Dermis microvascular lymphatic vessel endothelial cell (primary cell): Measurements from ENCODE around the gene SF1. TPM values are rescaled to one million over a fixed set of nuclear protein-coding genes. Genes with fewer than 3 reads are reported as not detected.

Experiments
- DNase-seq, 2 donors: peaks; one replicate each; pipeline versions ENCODE4 v3.0.0 to v3.0.0-alpha.2; 2010; ENCODE audit warnings: low read depth in 2 of 2
- total RNA-seq: library from RNA; depleted of rRNA; stranded (reverse); fragments of >200 nt; gene quantifications from 2 replicates; pipeline ENCODE4 v1.2.1, GENCODE V29; 2014

The SF1 gene
- total RNA-seq, 1 donor from 2014 or later: 44.4 TPM

DNA sequence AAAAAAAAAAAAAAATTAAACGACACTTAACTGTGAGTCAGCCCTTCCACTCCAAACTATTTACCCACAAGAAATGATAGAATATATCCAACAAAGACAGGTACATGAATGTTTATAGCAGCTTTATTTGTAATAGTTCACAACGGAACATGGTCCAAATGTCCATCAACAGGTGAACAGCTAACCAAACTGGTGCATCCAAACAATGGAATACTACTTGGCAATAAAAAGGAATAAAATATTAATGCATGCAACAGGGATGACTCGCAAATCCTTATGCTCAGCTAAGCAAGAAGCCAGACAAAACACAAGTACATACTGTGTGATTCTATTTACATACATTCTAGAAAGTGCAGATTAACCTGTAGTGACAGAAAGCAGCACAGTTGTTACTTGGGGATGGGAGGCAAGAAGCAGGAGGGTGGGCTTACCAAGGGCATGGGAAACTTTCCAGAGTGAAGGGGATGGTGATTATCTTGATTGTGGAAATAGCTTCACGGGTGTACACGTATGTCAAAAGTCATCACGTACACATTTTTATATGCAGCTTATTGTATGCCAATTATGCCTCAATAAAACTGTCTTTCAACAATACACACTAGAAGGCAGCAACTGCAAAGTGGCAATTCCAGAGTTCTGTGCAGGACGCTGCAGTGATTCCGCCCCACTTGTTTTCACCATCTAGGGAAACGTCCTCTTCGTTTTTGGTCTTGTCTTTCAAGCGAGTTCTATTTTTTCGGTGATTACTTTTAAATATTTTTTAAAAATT, 6.7 kb upstream of the SF1 start:
- no peak for DNase-seq

DNA sequence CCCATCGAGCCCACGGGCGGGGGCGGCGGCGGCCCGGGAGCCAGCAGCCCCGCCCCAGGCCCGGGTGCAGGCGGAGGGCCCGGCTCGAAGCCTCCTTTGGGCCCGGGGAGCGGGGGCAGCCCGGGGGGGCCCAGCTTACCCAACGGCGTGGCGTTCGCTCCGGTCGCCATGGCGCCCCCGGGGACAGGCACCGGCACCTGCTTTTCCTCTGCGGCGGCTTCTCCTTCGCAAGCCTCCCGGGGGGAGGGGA, 194 bp downstream of the SF1 start:
- no peak for DNase-seq

DNA sequence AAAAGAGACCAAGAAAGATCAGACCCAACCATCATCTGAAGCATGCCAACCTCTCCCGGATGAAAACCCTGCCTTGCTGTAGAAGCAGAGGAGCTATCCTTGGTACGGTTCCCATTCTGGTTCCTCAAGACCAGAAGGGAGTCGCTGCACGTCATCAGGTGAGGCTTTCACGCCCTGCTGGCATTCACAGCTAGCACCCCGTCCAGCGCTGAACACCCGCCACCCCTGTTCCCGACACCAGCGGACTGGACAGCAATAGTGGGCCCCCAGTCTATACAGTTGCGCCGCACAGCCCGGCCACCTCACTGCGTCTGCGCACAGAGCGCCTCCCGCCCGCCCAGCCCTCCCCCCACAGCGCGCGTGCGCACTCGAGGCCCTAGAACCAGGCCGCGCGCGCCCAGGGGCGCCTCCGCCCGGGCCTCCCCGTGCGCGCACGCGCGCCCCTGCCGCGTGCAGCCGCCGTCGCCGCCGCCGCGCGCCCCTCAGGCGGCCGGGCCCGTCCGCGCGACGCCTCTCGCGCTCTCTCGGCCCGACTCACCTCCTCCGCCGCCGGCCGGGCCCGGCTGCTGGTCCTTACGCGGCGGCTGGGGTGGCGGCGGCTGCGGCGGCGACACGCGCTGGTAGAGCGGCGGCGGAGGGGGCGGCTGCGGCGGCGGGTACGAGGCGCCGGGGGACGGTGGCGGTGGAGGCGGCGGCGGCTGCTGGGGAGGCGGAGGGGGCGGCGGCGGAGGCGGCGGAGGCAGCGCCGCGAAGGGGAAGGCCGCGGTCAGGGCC, 706 bp downstream of the SF1 start:
- DNase-seq: peak; percentile 47 to 83

DNA sequence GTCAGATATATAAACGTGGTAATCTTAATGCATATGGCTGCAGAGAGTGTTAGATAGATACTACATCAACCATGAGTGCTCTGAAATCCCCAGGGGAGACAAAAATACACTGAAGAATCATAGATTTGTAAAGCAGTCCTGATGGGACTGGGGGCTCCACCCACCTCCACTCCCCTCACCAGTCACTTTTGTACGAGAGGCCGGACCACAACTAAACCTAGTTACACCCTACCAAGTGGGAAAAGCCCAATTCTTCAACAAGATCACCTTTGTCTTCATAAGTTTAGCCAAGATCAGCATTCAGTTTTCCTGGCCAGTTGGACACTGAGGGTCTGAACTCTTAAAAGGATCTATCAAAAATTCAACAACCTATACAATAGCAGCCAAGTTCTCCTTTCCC, 1.5 kb downstream of the SF1 start:
- no peak for DNase-seq

DNA sequence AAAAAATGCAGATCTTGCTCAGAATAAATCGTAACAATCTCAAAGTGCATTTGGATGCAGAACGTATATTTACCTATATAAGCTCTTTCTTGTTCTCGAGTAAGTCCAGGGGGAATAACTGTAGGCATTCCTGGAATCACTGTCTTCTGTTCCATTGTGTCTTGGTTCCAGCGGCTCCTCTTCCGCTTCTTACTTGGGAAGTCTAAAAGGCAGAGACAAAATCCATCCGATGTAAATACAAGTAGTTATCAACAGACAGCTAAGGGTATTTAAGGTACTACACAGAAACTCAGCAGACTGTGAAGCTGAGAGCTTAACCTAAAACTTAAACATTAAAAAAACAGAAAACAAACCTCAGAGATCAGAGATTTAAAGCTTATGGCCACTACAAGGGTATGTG, 1.9 kb downstream of the SF1 start:
- DNase-seq: no peak

DNA sequence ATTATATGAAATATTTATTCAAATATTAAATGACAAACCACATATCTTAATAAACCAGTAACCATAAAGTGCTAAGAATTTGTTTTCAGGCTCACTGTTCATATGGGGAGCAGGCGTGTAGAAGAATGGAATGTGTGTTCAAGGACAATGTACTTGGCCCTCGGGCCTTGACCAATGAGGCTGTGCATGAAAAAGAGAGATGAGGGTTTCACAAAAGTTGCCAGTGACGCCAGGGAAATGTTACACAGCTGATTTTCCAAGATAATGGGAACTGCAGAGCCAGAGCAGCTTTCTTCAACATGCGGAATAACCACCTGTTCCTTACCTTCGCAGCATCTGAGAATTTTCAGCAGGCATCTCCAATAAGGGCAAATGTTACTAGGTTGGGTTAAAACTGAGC, 4.2 kb downstream of the SF1 start:
- DNase-seq: no peak

DNA sequence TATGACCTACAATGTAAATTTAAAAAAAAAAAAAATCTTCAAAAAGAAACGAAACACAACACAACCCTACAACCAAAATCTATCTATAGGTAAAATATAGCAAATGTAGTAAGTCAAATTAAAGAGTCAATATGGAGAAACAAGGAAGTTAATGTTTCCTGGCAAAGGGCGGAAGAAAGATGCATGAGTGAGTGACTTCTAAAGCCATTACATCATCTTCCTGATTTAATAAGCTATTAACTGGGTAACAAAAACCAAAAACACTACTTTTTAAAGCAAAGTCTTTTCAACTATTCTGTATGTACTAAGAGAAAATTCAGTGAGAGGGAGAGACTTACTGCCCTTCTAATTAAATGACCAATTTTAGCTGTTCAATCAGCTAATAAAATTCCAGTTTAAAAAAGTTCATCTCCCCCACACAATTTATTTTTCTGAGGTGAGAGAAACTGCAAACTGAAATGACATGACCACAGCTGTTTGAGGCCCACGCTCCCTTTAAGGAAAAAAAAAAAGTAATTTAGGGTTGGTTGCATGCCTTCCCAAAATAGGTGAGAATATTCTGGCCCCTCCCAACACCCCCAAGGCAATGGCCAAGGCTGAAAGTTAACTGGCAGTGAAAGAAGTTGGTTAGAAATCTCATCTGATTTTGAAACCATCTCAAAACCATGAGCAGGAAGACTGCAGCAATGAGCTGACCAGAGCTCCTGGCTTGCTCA, 5.9 kb downstream of the SF1 start:
- DNase-seq: peak in 1 of 2 donors; percentile 43

DNA sequence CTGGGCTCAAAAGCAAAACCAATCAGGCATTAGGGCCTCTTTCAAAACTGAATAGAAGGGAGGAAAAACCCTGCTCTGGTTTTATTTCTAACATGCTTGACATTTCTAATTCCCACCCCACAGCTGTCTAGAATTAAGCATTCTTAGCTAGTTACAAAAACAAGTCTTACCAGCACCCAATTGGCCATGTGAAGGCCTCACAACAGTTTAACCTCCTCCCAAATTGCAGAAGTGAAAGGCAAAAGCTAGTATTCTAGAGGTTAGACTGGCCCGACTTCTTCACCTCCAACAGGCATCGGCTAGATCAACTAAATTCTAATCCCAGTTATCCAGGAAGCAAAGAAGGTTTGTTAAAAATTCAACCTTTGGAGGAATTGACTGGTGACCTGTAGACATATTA, 6.5 kb downstream of the SF1 start:
- DNase-seq: no peak

DNA sequence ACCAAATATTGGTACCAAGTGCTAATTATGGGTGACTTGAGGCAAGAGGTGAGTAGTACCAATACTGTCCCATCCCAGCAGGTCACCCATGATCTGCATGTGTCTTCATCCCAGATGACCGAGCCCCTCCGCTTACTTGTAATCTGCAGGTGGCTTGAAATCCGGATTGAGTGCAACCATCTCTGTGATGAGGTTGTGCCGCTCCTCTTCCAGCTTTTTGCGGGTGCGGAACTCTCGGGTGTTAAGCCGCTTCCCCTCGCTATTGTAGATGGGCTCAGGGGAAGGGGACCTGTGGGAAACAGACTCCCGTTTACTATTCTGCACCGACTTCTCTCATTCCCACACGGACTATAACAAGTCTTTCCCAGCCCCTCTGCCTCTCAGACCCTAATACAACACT, 8.2 kb downstream of the SF1 start:
- no peak for DNase-seq

DNA sequence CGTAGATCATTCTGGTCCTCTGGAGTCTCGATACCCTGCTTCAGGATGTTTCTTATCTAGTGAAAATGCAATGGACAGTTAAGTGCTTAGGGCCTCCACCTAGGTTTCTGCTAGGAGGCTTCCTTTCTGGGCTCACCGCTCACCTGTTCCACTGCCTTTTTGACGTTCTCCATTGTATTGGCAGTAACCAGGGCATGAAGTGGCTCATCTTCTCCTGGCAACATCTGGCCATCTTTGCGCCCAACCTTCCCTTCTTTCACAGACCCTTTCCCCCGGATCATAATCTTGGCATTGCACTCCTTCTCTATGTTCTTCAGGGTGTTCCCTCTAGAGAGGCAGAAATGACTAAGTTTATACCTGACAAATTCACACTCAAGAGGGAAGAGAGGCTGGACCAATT, 9.1 kb downstream of the SF1 start:
- DNase-seq: no peak

DNA sequence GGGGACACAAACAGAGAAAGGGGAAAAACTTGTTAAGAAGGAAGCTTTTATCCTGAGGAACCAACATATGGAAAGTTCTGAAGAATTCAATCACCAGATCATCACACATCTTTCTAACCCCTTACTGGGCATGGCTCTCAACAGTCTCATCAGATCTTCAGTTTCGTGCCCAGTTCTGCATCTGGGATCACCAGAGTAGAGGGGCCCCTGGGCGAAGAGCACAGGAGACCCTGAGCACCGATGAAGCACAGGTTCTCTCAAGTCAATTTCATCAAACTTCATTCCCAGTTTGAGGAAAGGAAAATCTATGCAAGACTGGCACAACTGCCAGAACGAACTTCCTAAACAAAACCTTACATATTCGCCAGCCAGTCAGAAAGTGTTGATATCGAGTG, 10.0 kb downstream of the SF1 start:
- no peak for DNase-seq

DNA sequence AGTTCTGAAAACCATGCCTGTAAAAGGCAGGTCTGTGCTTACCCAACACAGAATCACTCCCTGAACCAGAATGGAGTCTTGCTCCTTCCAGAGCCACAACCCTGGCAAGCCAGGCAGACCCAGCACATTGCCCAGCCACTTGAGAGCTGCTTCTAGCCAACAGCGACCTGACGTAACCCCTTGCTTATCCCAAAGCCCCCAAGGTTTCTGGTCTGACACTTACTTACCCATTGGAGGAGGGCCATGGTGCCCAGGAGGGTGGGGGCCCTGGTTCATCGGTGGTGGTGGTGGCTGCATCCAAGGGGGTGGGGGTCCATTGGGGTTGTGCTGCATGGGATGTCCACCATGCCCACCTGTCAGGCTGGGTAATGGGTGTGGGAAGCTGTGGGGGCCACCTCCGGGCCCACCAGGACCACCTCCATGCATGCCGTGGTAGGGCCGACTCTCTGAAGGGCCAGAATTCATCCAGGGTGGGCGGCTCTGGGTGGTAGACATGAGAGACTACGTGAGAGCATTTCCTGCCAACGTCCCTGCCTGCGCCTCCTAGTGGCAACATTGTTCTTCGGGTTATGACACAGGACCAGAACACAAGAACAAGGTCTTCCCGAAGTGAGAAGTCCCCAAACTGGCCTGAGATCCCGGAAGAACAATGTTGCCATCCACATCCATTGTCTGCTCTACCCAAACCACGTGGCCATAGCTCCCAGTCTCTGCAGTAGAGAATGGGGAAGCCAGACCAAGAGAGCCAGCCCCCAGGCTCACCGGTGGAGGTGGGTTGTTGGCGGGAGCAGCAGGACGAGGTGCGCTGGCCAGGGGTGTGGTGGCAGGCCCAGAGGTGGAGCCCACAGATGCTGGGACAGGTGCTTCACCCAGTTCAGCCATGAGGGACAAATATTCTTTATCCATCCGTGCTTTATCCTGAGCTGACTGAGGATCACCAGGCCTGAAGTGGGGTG, 10.7 kb downstream of the SF1 start:
- peak in 1 of 2 donors; percentile 75 for DNase-seq

DNA sequence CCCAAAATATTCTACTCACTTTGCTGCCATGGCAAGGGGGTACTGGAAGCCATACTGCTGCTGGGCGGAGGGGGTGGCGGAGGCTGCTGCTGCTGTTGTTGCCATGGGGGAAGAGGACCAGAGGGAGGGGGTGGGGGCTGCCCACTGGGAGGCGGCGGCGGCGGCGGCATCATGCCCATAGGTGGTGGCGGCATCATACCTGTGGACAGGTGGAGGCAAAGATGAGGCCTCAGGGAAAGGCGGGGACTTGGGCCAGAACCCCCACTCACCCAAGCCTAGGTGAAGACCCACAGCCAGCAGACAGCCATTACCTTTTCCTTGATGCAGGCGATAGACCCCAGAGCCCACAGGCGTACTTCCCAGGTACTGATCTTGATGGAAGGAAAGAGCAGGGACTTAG, 11.5 kb downstream of the SF1 start:
- DNase-seq: no peak

DNA sequence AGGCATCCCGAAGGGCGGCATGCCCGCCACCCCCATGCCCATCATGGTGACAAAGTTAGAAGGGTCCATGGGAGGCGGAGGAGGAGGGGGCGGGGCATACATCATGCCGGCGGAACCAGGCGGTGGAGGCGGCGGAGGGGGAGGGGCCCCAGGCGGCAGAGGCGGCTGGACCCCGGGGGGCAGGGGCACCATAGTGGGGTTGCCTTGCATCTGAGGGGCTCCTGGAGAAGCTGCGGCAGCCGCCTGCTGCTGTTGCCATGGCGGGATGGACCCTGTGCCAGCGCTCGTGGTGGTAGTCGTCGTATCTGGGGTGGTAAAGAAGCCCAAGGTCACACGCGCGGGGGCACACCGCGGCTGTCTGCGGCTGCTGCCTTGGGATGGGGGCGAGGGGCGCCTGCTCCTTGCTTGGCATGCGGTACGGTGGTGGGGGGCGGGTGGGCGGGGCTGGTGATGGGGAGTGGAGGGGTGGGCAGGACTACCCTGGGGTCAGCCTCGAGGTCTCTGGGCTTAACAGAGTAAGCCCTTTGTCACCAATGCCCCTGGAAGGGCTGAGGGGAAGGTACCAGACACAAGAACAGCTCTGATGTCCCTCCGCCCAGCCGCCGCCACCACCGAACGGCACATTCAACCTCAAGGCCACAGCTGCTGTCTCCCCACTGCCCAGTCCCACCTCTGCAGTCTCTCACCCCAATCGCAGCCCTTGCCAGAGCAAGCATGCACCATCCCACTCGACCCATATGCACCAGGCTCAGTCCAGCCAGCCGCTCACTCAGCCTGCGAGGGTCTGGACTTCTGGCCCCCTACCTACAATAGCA, 12.3 kb downstream of the SF1 start:
- no peak for DNase-seq

DNA sequence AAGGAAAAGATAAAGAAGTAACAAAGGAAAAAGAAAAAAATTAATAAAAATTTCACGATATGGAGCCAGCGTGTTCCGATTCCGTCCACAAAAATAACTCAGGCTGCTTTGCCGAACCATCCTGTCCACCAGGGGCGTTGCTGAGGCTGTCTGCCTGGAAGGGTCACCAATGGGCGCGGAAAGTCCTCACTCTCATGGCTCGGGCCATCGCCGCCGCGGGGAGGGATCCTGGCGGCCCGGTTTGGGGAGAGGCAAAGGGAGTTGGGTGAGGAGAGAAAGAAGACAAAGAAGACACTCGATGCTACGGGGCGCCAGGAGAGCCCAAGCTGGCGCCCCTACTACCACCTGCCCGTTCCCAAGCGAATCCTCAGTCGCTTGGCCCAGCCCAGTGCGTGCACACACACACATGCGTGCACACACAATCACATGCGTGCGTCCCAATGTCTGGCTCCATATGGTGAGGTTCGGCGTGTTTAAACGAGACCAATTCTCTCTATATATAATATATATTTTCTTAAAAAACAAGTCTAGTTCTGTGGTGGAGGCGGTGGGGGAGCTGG, 13.0 kb downstream of the SF1 start:
- DNase-seq: no peak

DNA sequence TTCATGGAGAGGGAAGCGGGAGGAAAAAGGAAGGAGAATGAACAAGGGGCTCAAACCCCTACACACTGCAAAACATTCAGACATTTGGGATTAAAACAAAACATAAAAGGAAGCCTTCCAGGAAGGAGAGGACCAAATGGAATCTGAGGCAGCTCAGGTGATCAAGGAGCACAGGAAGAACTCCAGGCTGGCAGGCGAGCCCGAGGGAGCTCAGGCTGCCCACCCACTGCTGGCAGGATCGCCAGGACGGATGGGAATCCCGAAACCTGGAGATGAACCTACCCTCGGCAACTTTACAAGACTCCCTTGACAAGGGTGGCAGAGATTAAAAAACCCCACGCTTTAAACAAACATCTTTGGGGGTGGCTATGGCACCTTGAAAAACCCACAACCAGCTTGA, 13.6 kb downstream of the SF1 start:
- DNase-seq: no peak

DNA sequence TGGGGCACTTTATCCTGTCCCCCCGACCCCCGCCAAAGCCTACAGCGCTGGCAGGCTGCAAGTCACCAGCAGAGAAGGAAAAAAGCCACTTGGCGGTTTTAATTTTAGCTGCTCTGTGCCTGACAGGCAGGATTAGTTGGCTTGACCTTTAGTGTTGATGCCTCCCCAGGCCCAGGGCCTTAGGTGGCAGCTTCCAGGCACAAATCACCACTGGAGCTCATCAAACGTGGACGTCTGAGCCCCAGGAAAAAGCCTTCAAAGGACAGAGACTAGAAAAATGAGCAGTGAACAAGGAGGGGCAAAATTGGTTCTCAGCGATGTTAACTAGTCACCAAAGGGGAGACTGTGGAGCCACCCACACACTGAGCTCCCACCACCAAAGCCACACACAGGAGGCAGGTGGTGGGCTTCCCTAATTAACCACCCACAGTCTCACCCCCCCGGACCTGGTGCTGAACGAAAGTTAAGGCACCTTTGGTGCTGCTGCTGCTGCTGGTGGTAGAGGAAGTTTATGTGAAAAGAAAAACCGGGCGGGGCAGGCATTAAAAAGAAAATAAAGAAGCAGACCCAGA, 14.2 kb downstream of the SF1 start:
- no peak for DNase-seq

DNA sequence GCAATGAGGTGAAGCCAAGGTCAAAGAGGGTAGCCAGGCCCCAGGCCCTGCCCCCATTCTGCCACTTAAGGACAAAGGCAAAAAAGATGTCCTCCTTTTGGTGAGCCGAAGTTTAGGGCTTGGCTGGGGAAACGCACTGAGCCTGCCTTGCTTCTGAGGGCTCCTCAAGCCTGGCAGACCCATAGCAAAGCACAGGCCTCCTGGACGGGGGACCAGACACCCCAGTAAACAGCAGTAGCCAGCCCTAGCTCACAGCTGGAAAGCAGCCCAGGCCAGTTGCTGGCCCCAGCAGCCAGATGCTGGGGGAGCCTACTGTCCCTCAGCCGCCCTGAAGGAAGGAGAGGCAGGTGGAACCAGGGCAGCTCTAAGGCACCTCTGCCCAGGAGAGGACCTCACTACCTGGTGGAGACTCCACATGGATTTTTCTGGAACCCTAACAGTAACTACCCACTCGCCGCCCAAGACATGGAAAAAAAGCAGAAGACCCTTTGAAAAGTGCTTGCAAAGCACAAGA, 14.8 kb downstream of the SF1 start:
- DNase-seq: no peak

DNA sequence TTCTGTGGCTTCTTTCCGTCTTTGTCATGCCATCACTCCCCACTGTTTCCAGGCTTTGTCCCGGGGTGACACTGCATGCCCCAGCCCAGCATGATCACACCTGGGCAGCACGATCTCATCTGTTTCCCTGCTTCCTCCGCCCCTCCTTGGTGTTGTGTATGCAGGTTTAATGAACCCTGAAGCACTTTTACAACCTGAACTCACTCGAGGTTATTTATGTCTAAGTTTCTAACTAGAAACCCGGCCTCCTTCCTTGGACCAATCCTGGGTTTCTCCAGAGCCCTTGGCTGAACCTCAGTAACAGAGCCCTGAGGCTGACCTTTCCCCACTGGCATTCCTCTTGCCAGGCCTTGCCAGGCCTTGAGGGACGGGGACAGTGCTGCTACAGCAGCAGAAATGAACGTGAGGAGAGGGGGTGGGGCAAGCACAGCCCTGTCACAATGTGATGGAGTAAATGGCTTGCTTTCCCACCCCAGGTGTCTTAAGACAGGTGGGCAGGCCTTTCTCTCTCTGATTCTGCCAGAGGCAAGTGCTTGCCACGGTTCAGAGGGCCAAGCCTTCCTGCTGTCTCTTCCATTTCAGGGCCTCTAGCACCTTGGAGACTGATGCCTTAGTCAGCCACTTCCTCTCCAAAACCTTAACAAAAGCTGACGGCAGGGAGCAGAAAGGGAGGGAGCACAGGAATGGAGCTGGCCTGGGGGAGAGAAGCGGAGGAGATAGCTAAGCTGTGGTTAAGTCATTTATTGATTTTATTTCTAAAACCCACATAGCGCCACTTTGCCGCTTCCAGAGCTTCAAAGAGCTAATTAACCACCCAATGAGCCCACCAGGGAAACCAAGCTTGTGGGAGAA, 15.4 kb downstream of the SF1 start:
- peak in 1 of 2 donors; percentile 61 for DNase-seq
